ENCODE measurements around the gene CABP2.

GRCh38 chr11:67514116-67514515 is 9.1 kb downstream of the CABP2 start:
- TF ChIP-seq, protein P1, sequence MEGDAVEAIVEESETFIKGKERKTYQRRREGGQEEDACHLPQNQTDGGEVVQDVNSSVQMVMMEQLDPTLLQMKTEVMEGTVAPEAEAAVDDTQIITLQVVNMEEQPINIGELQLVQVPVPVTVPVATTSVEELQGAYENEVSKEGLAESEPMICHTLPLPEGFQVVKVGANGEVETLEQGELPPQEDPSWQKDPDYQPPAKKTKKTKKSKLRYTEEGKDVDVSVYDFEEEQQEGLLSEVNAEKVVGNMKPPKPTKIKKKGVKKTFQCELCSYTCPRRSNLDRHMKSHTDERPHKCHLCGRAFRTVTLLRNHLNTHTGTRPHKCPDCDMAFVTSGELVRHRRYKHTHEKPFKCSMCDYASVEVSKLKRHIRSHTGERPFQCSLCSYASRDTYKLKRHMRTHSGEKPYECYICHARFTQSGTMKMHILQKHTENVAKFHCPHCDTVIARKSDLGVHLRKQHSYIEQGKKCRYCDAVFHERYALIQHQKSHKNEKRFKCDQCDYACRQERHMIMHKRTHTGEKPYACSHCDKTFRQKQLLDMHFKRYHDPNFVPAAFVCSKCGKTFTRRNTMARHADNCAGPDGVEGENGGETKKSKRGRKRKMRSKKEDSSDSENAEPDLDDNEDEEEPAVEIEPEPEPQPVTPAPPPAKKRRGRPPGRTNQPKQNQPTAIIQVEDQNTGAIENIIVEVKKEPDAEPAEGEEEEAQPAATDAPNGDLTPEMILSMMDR (IDR thresholded peaks at IDR 0.05; ENCODE audit: low read depth, low read length, poor library complexity, severe bottlenecking): no peak
- no peak for TF ChIP-seq EZH2phosphoT487 (IDR thresholded peaks at IDR 0.05; ENCODE audit: borderline replicate concordance, low read length)
